Measurements from ENCODE around the gene MYLK4.

MYLK4 gene

GRCh38 chr6:2676048-2676447 is 74.7 kb downstream of the MYLK4 start:
- no peak for DNase-seq (ENCODE audit: low read depth)
- TF ChIP-seq CTCF (IDR thresholded peaks at IDR 0.05; ENCODE audit: low read length, missing control alignments): no peak
- no peak overlapping the region for H3K4me3 ChIP-seq (replicated peaks; ENCODE audit: low read depth, low read length)

GRCh38 chr6:2674857-2675256 is 75.9 kb downstream of the MYLK4 start:
- no peak overlapping the region for H3K4me3 ChIP-seq (replicated peaks; ENCODE audit: low read depth, low read length)
- DNase-seq (ENCODE audit: low read depth): no peak
- TF ChIP-seq CTCF (IDR thresholded peaks at IDR 0.05; ENCODE audit: low read length, missing control alignments): no peak

- no peak overlapping the region for H3K4me3 ChIP-seq (replicated peaks; ENCODE audit: low read depth, low read length)
- peak; percentile 11 for DNase-seq (ENCODE audit: low read depth)
- TF ChIP-seq CTCF (IDR thresholded peaks at IDR 0.05; ENCODE audit: low read length, missing control alignments): no peak
These were observed 81.5 kb downstream of the MYLK4 start for GRCh38 chr6:2669067-2669700.

GRCh38 chr6:2667617-2668016 is 83.1 kb downstream of the MYLK4 start:
- no peak for TF ChIP-seq CTCF (IDR thresholded peaks at IDR 0.05; ENCODE audit: low read length, missing control alignments)
- no peak for DNase-seq (ENCODE audit: low read depth)
- H3K4me3 ChIP-seq (replicated peaks; ENCODE audit: low read depth, low read length): no peak overlapping the region

GRCh38 chr6:2666906-2667575 is 83.7 kb downstream of the MYLK4 start:
- DNase-seq (ENCODE audit: low read depth): no peak
- no peak overlapping the region for H3K4me3 ChIP-seq (replicated peaks; ENCODE audit: low read depth, low read length)
- no peak for TF ChIP-seq CTCF (IDR thresholded peaks at IDR 0.05; ENCODE audit: low read length, missing control alignments)

GRCh38 chr6:2665146-2666070 is 85.3 kb downstream of the MYLK4 start:
- DNase-seq (ENCODE audit: low read depth): no peak
- no peak overlapping the region for H3K4me3 ChIP-seq (replicated peaks; ENCODE audit: low read depth, low read length)
- no peak for TF ChIP-seq CTCF (IDR thresholded peaks at IDR 0.05; ENCODE audit: low read length, missing control alignments)
